ENCODE results near the gene NEU4. TPM values are rescaled to one million over a fixed set of nuclear protein-coding genes. Genes with fewer than 3 reads are reported as not detected.

The NEU4 gene
- total RNA-seq, 2 experiments from 2014 or later = 0.84 TPM; not detected in 1

GRCh38 chr2:241797441-241798080 is 11.4 kb upstream of the NEU4 start:
- no TSS peak for BruUV-seq (replicated peaks)

GRCh38 chr2:241798081-241798630 is 10.8 kb upstream of the NEU4 start:
- no peak overlapping the region for H3K4me3 ChIP-seq (ENCODE audit: low read depth, low read length, poor library complexity, severe bottlenecking)
- no peak for TF ChIP-seq CTCF (conservative IDR thresholded peaks at IDR 0.05; ENCODE audit: low read length)
- TF ChIP-seq EZH2phosphoT487 (IDR thresholded peaks at IDR 0.05; ENCODE audit: borderline replicate concordance, low read depth, low read length) = no peak
- no peak overlapping the region for H2AFZ ChIP-seq (ENCODE audit: low read length)
- no peak for DNase-seq (ENCODE audit: low spot score)
- ChIA-PET CTCF (ENCODE audit: unreplicated experiment) (no interaction called here), POLR2A (interaction anchor here (0.7 kb wide), 1 partner anchor 57 kb away, joined by 3 read pairs; no protein-coding TSS in a partner anchor)
- H3K9me3 ChIP-seq (ENCODE audit: low read length) = no peaks in the 10 kb centered on the region
- BruUV-seq (replicated peaks) = no TSS peak
- H3K4me1 ChIP-seq (ENCODE audit: insufficient read depth, low read length, poor library complexity, severe bottlenecking) = no peaks in the 10 kb centered on the region
- H3K9me2 ChIP-seq (ENCODE audit: insufficient read depth, low read length) = no peaks in the 10 kb centered on the region
- H4K20me1 ChIP-seq (ENCODE audit: insufficient read depth, low read length) = no peaks in the 10 kb centered on the region
- H3K27ac ChIP-seq (ENCODE audit: low read depth, low read length, poor library complexity, severe bottlenecking) = no peak overlapping the region
- no peaks in the 10 kb centered on the region for H3K79me2 ChIP-seq (ENCODE audit: insufficient read depth, low read depth, low read length)
- H3K4me2 ChIP-seq (ENCODE audit: low read length) = no peak overlapping the region
- no peaks in the 10 kb centered on the region for H3K36me3 ChIP-seq (ENCODE audit: insufficient read depth, low read length)
- intact Hi-C loops (cut with micrococcal nuclease; ENCODE audit: unreplicated experiment) = no loop called here

More at GRCh38 chr2:241797441-241798080, 11.4 kb upstream of the NEU4 start:
- no peaks in the 10 kb centered on the region for H3K9me3 ChIP-seq (ENCODE audit: low read length)
- H3K4me3 ChIP-seq (ENCODE audit: low read depth, low read length, poor library complexity, severe bottlenecking) = no peak overlapping the region
- H3K27ac ChIP-seq (ENCODE audit: low read depth, low read length, poor library complexity, severe bottlenecking) = no peak overlapping the region
- ChIA-PET POLR2A (no interaction called here), CTCF (ENCODE audit: unreplicated experiment) (no interaction called here)
- H3K36me3 ChIP-seq (ENCODE audit: insufficient read depth, low read length) = no peaks in the 10 kb centered on the region
- H4K20me1 ChIP-seq (ENCODE audit: insufficient read depth, low read length) = no peaks in the 10 kb centered on the region
- no peak overlapping the region for H3K4me2 ChIP-seq (ENCODE audit: low read length)
- intact Hi-C loops (cut with micrococcal nuclease; ENCODE audit: unreplicated experiment) = no loop called here
- no peaks in the 10 kb centered on the region for H3K79me2 ChIP-seq (ENCODE audit: insufficient read depth, low read depth, low read length)
- H3K4me1 ChIP-seq (ENCODE audit: insufficient read depth, low read length, poor library complexity, severe bottlenecking) = no peaks in the 10 kb centered on the region
- H2AFZ ChIP-seq (ENCODE audit: low read length) = no peak overlapping the region
- no peak for DNase-seq (ENCODE audit: low spot score)
- H3K9me2 ChIP-seq (ENCODE audit: insufficient read depth, low read length) = no peaks in the 10 kb centered on the region
- TF ChIP-seq CTCF (conservative IDR thresholded peaks at IDR 0.05; ENCODE audit: low read length) = no peak
- TF ChIP-seq EZH2phosphoT487 (IDR thresholded peaks at IDR 0.05; ENCODE audit: borderline replicate concordance, low read depth, low read length) = no peak

Data from OCI-LY7 (cell line).